ENCODE results near the gene PDK2. TPM values are rescaled to one million over a fixed set of nuclear protein-coding genes. Genes with fewer than 3 reads are reported as not detected.

The PDK2 gene
- total RNA-seq, 1 experiment from 2014 or later: 31.9 TPM

DNA sequence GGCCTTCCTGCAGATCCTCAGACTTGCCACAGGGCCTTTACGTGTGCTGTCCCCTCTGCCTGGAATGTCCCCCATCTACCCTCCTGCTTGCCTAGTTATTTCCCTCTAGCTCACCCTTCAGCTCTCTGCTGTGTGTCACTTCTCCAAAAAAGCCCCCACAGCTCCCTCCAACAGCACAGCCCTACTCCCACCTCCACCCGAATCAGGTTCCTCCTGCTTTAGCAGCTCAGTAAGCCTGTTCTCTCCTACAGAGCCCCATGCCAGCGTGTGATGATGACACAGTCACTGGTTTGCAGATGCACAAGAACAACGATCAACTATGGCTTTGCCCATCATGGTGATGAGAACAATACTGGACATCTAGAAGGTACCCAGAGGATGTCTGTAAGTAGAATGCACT lies 41.9 kb downstream of the PDK2 start:
- no peaks in the 10 kb centered on the region for H3K79me2 ChIP-seq (ENCODE audit: low read length)
- no peak for DNase-seq
- peaks cover 63% of the 10 kb centered on the region for H3K36me3 ChIP-seq (ENCODE audit: low read depth, low read length)
- CTCF ChIA-PET: no interaction called here
- no peak overlapping the region for H2AFZ ChIP-seq (ENCODE audit: low read length)
- no peaks in the 10 kb centered on the region for H3K27me3 ChIP-seq (ENCODE audit: low read length)
- TF ChIP-seq EZH2phosphoT487 (IDR thresholded peaks at IDR 0.05; ENCODE audit: borderline replicate concordance, low read length) (no peak), EZH2 (IDR thresholded peaks at IDR 0.05; ENCODE audit: low read length, unreplicated experiment) (no peak)
- TF ChIP-seq, protein P1, sequence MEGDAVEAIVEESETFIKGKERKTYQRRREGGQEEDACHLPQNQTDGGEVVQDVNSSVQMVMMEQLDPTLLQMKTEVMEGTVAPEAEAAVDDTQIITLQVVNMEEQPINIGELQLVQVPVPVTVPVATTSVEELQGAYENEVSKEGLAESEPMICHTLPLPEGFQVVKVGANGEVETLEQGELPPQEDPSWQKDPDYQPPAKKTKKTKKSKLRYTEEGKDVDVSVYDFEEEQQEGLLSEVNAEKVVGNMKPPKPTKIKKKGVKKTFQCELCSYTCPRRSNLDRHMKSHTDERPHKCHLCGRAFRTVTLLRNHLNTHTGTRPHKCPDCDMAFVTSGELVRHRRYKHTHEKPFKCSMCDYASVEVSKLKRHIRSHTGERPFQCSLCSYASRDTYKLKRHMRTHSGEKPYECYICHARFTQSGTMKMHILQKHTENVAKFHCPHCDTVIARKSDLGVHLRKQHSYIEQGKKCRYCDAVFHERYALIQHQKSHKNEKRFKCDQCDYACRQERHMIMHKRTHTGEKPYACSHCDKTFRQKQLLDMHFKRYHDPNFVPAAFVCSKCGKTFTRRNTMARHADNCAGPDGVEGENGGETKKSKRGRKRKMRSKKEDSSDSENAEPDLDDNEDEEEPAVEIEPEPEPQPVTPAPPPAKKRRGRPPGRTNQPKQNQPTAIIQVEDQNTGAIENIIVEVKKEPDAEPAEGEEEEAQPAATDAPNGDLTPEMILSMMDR (conservative IDR thresholded peaks at IDR 0.05; ENCODE audit: low read depth, low read length): no peak
- no TSS peak for BruUV-seq (replicated peaks)
- no peak for ATAC-seq
- intact Hi-C loops (cut with micrococcal nuclease): no loop called here
- no peak overlapping the region for H3K4me2 ChIP-seq (ENCODE audit: low read length)
- H3K4me3 ChIP-seq (ENCODE audit: low read length): no peak overlapping the region
- no peaks in the 10 kb centered on the region for H3K9me3 ChIP-seq (ENCODE audit: low read length)
- no peak overlapping the region for H3K27ac ChIP-seq (ENCODE audit: low read length)
- H3K9ac ChIP-seq (ENCODE audit: low read length): no peak overlapping the region
- POLR2A ChIA-PET (ENCODE audit: unreplicated experiment): no interaction called here
- 0 out of 2 replicates have a peak, but pooled peaks cover 5% of the 10 kb centered on the region for H4K20me1 ChIP-seq (ENCODE audit: low read length)
- H3F3A ChIP-seq (ENCODE audit: low read length, unreplicated experiment): no peaks in the 10 kb centered on the region
- H3K9me2 ChIP-seq (replicated peaks; ENCODE audit: low read length): no peaks in the 10 kb centered on the region
- H3K4me1 ChIP-seq (ENCODE audit: insufficient read depth, low read length): no peaks in the 10 kb centered on the region

DNA sequence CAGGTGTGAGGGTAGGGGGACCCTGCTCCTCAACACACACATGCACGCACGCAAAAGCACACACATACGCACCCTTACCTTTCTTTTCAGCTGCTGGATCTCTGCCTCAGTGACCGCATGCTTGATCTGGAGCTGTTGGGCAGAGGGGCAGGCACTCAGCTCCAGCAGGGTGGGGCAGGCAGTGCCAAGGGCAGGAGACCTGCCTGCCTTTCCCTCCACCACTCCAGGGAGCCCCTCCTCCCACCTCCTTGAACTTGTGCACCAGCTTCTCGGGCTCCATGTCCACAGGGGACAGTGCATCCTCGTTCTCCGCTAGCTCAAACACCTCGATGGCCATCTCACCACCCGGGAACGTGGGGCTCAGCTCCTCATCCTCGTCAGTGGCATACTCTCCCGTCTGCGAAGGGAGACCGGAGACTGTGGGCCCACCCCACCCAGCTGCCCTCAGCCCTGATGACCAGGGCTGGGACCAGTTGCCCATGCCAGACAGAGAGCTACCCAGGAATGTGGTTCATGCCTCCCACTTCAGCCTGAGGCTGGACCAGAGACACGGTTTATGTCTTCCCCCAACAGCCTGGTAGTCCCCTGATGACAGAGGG lies 44.1 kb downstream of the PDK2 start:
- ChIA-PET CTCF (no interaction called here), POLR2A (ENCODE audit: unreplicated experiment) (no interaction called here)

More for the DNA sequence above, 44.1 kb downstream of the PDK2 start:
- DNase-seq: no peak
- Histone ChIP-seq H3K4me2 (ENCODE audit: low read length) (no peak overlapping the region), H3K27me3 (ENCODE audit: low read length) (no peaks in the 10 kb centered on the region), H3F3A (ENCODE audit: low read length, unreplicated experiment) (no peaks in the 10 kb centered on the region), H3K4me1 (ENCODE audit: insufficient read depth, low read length) (no peaks in the 10 kb centered on the region), H3K27ac (ENCODE audit: low read length) (no peak overlapping the region), H3K79me2 (ENCODE audit: low read length) (no peaks in the 10 kb centered on the region), H4K20me1 (ENCODE audit: low read length) (0 out of 2 replicates have a peak, but pooled peaks cover 5% of the 10 kb centered on the region), H3K9me2 (replicated peaks; ENCODE audit: low read length) (no peaks in the 10 kb centered on the region), H2AFZ (ENCODE audit: low read length) (no peak overlapping the region), H3K9me3 (ENCODE audit: low read length) (no peaks in the 10 kb centered on the region), H3K36me3 (ENCODE audit: low read depth, low read length) (peaks cover 75% of the 10 kb centered on the region), H3K4me3 (ENCODE audit: low read length) (no peak overlapping the region), H3K9ac (ENCODE audit: low read length) (no peak overlapping the region)
- ATAC-seq: no peak
- no TSS peak for BruUV-seq (replicated peaks)
- intact Hi-C loops (cut with micrococcal nuclease): no loop called here
- TF ChIP-seq EZH2 (IDR thresholded peaks at IDR 0.05; ENCODE audit: low read length, unreplicated experiment) (no peak), EZH2phosphoT487 (IDR thresholded peaks at IDR 0.05; ENCODE audit: borderline replicate concordance, low read length) (no peak)
- TF ChIP-seq, protein P1 (conservative IDR thresholded peaks at IDR 0.05; ENCODE audit: low read depth, low read length): no peak
